ENCODE results near the gene ADPRS.
A peak's percentile ranks its signal among the peaks of the same experiment; 100 is the strongest.

The ADPRS gene

DNA sequence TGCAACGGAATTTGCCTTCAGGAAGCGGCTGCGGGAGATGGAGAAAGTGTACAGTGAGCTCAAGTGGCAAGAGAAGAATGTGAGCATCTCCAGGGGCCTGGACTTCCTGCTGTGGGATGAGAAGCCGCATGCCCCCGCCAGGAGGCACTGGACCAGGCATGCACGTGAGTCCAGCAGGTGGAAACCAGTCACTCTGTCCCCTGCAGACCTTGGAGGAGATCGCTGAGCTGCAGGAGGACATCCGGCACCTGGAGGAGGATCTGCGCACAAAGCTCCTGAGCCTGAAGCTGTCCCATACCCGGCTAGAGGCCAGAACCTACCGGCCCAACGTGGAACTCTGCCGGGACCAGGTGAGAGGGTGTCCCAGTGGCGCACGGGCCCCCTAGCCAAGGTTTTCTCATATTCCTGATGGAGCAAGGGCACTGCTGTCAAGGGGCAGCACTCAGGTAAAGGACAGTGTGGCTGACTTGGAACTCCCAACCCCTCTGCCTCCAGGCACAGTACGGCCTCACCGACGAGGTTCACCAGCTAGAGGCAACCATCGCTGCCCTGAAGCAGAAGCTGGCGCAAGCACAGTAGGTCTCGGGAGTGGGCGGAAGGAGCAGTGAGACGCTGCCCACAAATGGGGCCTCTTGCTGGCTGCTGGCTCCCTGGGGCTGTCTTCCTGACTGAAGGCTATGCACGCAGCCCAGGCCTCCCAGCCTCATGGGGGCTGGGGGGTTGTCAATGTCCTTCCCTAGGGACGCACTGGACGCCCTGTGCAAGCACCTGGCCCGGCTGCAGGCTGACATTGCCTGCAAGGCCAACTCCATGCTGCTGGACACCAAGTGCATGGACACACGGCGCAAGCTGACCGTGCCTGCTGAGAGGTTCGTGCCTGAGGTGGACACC is 1.2 kb upstream of the ADPRS start:
- DNase-seq (ENCODE audit: low spot score) = no peak

GRCh38 chr1:36088265-36088576 is 471 bp upstream of the ADPRS start:
- DNase-seq (ENCODE audit: low spot score) = no peak

DNA sequence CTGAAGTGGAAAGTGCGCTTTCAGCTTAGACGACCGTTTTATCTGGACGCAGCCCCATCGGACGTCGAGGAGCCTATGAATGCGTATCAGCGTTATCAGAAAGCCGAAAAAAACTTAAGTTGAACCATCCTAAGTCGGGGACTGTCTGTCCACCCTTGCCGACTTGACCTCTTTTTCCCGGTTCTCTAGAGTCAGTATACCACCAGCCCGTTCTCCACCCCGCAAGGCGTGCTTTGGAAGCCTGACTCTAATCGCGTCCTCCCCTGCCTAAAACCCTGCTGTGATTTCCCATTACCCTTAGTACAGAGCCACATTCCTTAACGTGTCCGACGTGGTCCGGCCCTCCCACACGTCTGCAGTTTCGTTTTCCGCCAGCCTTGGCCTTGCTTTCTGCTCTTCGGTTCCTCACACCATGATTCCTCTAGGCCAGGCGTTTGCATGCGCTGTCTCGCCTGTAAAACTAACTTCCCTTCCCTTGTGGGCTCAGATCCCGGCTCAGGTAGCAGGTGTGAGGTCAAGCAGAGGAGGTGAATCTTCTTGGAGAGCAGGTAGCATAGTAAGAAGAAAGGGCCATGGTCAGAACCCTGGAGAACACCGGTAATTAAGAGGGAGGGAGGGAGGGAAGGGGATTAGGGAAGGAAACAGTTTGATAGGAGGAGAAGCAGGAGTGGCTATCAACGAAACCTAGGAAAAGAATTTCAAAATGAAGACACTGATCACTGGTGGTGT is 865 bp downstream of the ADPRS start:
- DNase-seq (ENCODE audit: low spot score) = no peak

- no peak for DNase-seq (ENCODE audit: low spot score)
These were observed 2.4 kb downstream of the ADPRS start for GRCh38 chr1:36091141-36091540.

DNA sequence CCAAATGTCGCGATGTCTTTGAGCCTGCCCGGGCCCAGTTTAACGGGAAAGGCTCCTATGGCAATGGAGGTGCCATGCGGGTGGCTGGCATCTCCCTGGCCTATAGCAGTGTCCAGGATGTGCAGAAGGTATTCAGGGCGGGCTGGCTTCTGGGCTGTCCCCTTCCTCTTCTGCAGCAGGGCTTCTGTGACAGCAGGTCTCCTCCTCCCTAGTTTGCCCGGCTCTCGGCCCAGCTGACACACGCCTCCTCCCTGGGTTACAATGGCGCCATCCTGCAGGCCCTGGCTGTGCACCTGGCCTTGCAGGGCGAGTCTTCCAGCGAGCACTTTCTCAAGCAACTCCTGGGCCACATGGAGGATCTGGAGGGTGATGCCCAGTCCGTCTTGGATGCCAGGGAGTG is 3.0 kb downstream of the ADPRS start:
- no peak for DNase-seq (ENCODE audit: low spot score)

GRCh38 chr1:36092166-36092797 is 3.6 kb downstream of the ADPRS start:
- no peak for DNase-seq (ENCODE audit: low spot score)

- DNase-seq (ENCODE audit: low spot score) = no peak
These were observed 4.1 kb downstream of the ADPRS start for GRCh38 chr1:36092798-36093185.

DNA sequence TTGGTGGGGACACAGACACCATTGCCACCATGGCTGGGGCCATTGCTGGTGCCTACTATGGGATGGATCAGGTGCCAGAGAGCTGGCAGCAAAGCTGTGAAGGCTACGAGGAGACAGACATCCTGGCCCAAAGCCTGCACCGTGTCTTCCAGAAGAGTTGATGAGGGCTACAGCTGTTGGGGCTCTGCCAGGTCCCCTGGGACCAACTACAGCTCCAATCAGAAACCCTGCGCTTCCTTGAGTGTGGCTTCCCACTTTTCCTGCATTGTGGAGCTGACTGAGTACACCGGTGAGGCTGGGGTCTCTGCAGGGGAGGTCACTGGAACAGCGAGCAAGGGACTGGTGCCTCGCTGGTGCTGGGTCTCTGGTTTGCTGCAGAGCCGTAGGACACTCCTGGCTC is 4.5 kb downstream of the ADPRS start:
- no peak for DNase-seq (ENCODE audit: low spot score)

DNA sequence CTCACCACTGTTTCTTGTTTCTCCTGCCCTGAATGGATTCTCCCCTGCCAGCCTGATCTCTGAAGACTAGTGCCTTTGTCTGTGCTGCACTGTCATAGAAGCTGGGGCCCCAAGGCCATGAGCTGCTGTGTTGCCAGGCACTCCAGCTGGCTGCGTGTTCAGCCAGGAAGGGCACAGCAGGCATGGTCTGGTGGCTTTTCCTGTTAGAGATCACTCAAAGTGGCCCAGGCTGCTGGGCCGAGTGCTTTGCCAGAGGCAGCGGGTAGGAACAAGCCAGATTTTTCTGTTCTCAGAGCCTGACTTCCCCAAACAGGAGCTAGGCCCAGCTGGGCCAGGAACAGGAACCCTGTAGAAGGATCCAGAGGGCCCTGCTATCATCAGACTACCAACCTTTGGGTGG is 5.2 kb downstream of the ADPRS start:
- DNase-seq (ENCODE audit: low spot score) = peak; percentile 96

DNA sequence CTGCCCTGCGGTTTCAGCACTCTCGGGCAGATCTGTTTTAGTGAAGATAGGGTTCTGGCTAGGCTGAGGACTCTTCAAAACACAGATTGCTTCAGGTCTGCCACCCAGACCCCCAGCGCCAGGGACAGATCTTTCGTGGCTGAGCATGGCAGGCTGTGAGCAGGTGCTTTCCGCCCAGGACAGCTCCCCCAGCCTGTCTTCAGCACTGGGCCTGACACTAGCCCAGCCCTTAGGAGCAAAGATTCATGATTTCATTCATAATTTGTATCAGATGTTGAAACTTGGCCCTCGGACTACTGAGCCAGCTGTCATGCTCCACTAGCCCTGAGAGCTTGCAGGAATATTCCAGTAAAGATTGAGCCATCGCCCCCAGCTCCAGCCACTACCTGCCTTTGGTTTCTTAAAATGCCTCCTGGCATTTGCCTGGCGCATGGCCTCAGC is 5.9 kb downstream of the ADPRS start:
- DNase-seq (ENCODE audit: low spot score) = no peak

GRCh38 chr1:36095760-36096405 is 7.2 kb downstream of the ADPRS start:
- peak; percentile 63 for DNase-seq (ENCODE audit: low spot score)

GRCh38 chr1:36096500-36097432 is 8.1 kb downstream of the ADPRS start:
- no peak for DNase-seq (ENCODE audit: low spot score)

GRCh38 chr1:36097693-36098585 is 9.2 kb downstream of the ADPRS start:
- DNase-seq (ENCODE audit: low spot score) = no peak

DNA sequence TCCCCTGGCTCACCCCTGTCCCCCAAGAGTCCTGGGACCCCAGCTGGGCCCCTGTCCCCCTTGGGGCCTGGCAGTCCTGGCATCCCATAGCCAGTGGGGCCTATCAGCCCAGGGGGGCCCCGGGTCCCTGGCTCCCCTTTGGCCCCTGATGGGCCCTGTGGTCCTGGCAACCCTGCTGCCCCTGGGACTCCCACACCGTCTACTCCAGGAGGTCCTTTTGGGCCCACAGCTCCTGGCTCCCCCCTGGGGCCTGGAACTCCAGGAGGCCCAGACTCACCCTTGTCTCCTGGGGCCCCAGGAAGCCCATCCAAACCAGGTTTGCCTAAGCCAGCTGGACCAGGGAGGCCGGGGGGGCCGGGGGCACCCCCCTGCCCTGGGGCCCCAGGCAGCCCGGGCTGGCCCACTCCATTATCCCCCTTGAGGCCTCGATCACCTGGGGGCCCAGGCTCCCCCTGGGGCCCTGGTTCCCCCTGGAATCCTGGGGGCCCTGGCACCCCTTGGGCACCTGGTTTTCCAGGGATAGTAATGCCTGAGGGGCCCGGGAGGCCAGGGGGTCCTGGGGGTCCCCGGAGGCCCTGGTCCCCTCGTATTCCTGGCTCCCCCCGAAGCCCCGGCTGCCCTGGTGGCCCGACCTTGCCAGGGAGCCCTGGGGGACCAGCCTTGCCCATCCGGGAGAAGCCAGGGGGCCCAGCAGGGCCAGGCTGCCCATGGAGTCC is 10.1 kb downstream of the ADPRS start:
- no peak for DNase-seq (ENCODE audit: low spot score)

- DNase-seq (ENCODE audit: low spot score) = peak; percentile 79
These were observed 11.1 kb downstream of the ADPRS start for GRCh38 chr1:36099681-36100341.

GRCh38 chr1:36100376-36100775 is 11.7 kb downstream of the ADPRS start:
- no peak for DNase-seq (ENCODE audit: low spot score)

- no peak for DNase-seq (ENCODE audit: low spot score)
These were observed 12.9 kb downstream of the ADPRS start for GRCh38 chr1:36101546-36101945.

GRCh38 chr1:36106269-36106668 is 17.6 kb downstream of the ADPRS start:
- DNase-seq (ENCODE audit: low spot score) = no peak

GRCh38 chr1:36107394-36107793 is 18.7 kb downstream of the ADPRS start:
- DNase-seq (ENCODE audit: low spot score) = no peak
